Cardiac fibroblast (primary cell): ENCODE data around the gene NCS1.
A peak's percentile ranks its signal among the peaks of the same experiment; 100 is the strongest.

ENCODE experiments used
- DNase-seq, 2 donors: peaks; one replicate each; pipeline versions ENCODE4 v3.0.0 to v3.0.0-alpha.2; 2010; ENCODE audit warnings: low read depth in 2 of 2
- H3K4me3 ChIP-seq, 2 donors: replicated peaks in 1 of 2; 1 replicate in 1 of 2; 2 replicates in 1 of 2; pipeline ENCODE4 v1.5.1; 2011; ENCODE audit warnings: low read depth in 2 of 2, low read length in 2 of 2, mild to moderate bottlenecking in 2 of 2, moderate library complexity in 1 of 2
- CTCF ChIP-seq: IDR thresholded peaks from one replicate; pipeline ENCODE4 v1.5.1; 2011; ENCODE audit warnings: low read depth, mild to moderate bottlenecking, low read length, inconsistent platforms

Gene NCS1

GRCh38 chr9:130237763-130238524, 65.7 kb downstream of the NCS1 start:
- no peak for TF ChIP-seq CTCF
- DNase-seq: no peak
- no peak overlapping the region for H3K4me3 ChIP-seq

GRCh38 chr9:130239363-130239695, 67.1 kb downstream of the NCS1 start:
- TF ChIP-seq CTCF: no peak
- DNase-seq: no peak
- no peak overlapping the region for H3K4me3 ChIP-seq

GRCh38 chr9:130239741-130240241, 67.6 kb downstream of the NCS1 start:
- H3K4me3 ChIP-seq: no peak overlapping the region
- no peak for TF ChIP-seq CTCF
- DNase-seq: no peak

- H3K4me3 ChIP-seq: no peak overlapping the region
- peak; percentile 76 to 79 for DNase-seq
- TF ChIP-seq CTCF: no peak
Observed at GRCh38 chr9:130240410-130241197, 68.4 kb downstream of the NCS1 start.

- TF ChIP-seq CTCF: no peak
- no peak for DNase-seq
- H3K4me3 ChIP-seq: no peak overlapping the region
Observed at GRCh38 chr9:130241198-130241535, 69.0 kb downstream of the NCS1 start.

- no peak for DNase-seq
- TF ChIP-seq CTCF: no peak
- no peak overlapping the region for H3K4me3 ChIP-seq
Observed at GRCh38 chr9:130242270-130243014, 70.2 kb downstream of the NCS1 start.
